ENCODE measurements around the gene TNFRSF19.

Gene TNFRSF19

DNA sequence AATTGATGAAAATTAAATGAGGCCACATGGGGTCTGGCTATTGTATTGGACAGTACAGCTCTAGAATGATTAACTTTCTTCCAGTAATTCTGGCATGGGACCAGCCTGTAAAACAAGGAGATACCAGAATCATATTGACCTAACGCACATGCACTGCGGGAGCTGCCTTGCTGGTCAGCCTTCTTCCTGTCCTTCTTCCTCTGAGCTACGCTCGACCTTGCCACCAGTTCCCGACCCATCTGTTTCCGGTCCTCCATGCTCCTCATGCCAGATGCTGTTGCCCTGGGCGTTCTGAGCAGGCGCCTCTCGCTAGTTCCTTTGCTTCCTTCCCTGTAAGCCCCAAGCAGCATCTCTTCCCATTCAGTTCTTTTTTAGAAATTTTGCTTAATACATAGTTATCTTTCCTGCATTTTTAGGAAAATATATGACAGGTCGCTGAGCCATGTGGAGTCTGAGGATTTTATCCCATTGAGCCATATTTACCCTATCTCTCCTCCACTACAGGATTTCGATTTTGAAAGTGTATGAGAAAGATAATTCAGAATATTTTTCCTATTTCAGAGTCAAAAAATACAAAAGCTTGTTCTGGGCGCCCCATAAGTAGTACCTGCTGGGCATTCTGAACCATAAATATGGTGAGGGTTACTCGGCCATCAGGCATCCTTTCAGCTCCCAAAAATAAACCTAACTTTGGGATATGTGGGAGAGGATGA is 38.6 kb downstream of the TNFRSF19 start:
- DNase-seq, result no peak

DNA sequence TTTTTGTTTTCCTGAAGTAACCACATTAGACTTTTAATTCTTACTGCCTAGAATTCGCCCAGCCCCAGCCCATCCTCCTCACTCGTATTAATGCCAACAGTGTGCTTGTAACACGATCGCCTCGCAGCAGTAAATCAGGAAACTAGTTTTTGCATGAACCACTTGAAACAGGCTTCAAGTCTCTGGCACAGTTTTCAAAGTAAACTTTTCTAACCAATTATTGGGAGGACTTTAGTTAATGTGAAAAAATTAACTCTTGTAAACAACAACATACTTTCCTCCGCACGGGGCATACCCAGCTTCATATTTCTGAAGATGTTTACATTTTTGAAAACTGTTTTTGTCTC is 39.2 kb downstream of the TNFRSF19 start:
- no peak for DNase-seq

DNA sequence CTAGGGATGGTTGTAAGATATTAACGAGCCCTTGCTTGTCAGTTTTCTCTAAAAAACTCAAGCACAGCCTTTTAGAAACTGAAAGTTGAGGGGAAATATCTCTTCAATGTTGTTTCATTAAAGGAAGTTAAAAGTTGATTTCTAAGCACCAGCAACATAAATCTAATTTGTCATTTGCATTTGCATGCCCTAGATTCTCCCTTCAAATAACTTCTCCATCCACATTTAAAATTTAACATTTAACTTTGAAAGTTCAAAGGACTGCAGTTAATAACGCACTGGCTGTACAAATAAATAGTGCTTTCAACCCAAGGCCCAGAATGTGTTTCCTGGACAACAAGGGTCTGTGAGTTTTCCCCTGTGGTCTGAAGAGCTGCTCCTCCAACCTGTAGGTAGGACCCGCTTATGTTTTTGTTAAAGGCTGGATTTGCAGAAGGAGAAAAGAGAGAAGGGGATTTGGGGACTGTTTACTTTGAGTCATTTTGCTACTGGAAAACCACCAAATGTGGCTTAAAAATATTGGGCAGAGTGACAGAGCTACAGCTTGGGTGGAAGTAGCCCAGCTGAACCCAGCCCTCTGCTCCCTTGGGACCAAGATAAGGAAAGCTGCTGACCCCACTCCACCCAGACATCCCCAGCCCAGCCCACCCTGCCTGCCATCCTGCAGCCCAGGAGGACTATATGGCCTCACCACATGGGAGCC is 39.8 kb downstream of the TNFRSF19 start:
- DNase-seq, result no peak

DNA sequence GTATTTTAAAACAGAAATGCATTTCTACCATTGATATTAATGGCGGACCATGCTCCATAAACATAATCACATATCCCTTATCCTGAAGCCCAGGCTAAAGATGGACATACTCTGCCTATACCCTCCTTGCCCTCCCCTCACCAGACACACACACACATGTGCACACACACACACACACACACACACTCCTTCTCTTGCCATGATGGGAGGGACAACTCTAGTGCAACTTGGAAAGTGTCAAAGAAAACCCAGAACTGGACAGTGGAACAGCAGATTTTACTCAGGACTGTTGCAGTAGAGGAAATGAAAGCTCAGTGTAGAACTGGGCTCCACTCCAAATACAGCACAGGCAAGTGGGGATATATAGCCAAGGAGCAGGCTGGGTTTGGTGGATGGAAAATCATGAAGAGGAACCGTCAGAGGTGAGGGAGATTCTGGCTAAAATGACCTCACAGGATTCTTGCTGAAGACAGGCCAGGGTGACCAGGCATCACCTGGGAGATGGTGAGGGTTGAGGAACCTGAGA is 40.8 kb downstream of the TNFRSF19 start:
- no peak for DNase-seq

DNA sequence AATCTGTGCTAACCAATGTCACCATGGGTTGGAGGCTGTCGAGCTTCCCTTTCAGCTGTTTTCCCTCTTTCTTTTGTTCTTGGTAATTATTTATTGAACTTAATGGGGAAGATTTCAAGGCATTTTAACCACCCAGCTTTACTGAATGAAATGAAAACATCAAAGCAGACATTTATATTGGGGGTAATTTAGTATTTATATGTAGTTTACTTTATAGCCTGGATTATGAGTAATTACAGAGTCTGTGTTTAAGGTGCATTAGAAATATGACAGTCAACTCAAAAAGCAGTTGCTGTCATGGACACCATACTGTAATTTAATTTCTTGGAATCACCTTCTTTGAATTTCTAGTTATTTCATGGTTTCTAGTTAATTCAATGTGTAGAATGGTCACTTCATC is 42.0 kb downstream of the TNFRSF19 start:
- no peak for DNase-seq

DNA sequence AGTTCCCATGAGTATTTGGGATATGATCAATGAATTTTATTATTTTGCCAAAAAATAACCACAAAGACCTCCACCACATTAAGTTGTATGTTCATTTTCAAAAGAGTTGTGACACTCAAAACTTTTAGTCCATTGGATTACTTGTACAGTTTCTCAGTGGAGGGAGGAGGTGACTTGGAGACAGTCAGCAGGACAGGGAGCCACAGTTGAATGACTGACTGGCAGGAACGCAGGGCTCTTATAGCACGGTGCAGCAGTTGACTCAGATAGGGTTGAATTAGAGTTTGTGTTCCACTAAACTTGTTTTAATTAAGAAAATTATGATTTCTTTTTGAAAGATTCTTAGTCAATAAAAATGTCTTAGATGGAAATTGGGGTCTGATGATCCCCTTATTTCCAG is 42.5 kb downstream of the TNFRSF19 start:
- DNase-seq, result no peak

DNA sequence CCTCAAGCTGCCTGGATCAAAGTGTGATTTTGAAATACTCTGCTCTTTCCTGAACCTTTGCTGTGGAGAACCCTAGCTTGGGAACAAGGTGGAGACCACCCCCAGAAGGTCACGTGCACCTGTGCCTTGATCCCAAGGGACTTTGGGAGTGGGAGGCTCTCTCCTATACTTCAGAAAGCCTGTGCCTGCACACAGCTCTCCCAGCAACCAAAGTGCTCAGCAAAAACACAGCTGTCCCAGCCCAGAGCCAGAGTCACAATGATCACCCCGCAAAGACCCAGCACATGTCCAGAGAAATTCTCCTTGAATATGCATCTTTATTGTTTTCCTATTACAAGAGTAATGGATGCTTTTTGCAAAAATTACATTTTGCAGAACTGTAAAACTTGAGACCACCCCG is 43.4 kb downstream of the TNFRSF19 start:
- DNase-seq, result no peak

DNA sequence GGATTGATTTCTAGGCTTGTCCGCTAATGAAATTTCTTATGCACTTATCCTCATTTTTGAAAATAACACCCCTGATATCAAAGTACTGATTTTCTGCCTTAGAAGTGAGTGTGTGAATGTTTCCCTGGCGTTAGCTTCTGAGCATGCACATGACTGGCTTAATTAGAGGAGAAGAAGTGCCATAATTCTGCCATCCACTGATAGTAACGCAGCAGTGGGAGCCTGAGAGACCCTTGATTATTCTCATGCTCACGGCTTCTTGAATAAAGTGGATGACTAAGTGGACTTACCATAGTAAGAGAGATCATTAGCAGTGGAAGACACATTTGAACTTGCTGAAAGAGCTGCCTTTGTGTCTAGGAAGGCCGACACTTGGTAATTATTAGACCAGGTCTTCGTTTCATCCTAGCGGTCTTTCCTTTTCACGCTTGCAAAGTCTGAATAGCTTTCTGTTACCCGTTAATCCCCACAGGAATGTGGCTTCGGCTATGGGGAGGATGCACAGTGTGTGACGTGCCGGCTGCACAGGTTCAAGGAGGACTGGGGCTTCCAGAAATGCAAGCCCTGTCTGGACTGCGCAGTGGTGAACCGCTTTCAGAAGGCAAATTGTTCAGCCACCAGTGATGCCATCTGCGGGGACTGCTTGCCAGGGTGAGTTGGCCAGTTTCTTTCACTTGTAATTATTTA is 45.3 kb downstream of the TNFRSF19 start:
- no peak for DNase-seq

DNA sequence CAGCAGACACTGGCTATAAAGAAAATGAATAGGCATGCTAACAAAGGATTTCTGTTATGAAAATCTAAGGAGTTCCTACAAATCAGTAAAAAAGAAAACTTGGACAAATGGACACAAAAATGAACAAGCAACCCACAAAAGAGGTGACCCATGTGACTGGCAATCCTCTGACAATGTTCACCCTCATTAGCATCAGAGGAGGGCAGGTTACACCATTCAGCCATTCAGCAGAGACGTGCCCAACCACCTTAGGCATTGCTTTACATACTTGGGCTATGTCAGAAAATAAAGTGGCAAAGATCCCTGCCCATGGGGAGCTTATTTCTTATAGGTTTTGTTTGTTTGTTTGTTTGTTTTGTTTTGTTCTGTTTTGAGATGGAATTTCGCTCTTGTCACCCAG is 46.0 kb downstream of the TNFRSF19 start:
- DNase-seq, result no peak

DNA sequence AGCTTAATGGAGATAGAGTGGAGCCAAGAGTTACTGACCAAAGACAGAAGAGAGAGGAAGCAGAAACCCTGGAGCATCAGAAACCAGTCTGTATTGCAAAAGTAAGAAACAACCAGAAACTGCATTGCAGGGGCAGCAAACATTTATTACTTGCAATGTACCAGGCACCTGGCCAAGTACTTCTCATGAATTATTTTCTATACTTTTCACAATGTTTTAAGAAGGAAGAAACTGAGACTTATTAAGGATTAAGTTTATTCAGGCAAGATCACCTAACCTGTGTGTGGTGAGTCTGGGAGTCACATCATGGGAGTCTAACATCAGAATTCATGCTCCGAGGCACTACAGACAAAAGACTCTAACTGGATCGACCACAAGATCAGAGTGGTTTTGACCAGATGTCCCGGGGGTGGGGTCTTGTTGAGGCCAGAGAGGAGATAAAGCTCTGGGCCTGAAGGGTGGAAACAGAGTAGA is 47.4 kb downstream of the TNFRSF19 start:
- DNase-seq, result no peak

DNA sequence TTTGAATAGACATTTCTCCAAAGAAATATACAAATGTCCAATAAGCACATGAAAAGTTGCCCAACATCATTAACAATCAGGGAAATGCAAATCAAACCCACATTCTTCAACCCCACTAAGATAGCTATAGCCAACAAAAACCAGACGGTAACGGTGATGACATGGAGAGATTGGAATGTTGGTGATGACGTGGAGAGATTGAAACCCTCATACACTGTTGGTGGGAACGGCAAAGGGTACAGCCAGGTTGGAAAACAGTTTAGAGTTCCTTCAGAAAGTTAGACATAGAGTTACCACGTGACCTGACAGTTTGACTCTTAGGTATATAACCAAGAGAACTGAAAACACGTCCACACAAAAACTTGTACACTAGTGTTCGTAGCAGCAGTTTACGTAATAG is 48.1 kb downstream of the TNFRSF19 start:
- DNase-seq, result no peak

DNA sequence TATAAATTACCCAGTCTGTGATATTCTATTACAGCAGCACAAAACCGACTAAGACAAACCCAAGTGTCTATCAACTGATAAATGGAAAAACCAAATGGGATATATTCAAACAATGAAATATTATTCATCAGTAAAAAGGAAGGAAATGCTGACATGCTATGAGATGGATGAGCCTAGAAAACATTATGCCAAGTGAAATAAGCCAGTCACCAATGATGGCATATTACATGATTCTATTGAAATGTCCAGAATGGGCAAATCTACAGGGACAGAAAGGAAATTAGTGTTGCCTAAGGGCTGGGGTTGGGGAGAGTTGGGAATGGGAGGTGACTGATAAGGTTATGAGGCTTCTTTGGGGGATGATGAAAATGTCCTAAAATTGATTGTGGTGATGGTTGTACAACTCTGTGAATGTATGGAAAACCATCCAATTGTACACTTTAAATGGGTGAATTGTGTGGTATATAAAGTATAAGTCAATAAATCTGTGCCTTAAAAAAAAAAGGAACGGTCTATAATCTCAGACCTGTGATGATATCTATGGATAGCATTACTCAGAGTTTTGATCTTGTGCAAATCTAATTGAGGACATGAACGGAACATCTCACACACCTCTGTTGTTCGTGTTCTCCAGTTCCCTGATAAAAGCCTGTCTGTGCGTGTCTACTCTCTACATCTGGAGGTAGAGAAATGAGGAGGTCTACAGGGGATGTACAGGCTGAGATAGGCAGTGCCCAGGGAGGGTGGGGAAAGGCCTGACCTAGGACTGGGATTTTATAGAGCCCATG is 49.0 kb downstream of the TNFRSF19 start:
- DNase-seq, result no peak

DNA sequence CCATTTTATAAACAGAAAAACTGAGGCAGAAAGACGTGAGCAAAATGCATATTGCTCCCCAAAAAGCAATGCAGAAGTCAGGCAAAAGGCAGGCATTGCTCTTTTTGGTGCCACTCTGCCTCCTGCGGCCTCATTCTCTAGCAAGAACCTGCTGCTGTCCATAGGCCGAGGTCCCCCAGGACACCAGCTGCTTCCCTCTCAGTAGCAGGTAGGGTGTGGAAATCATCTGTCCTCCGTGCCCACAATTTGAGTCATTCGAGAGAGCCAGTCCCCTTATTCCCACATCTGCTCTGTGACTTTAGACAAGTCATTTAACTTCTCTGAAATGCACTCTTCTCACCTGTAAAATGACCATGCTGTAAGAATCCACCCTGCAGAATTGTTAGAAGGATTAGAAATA is 50.0 kb downstream of the TNFRSF19 start:
- DNase-seq, result no peak

DNA sequence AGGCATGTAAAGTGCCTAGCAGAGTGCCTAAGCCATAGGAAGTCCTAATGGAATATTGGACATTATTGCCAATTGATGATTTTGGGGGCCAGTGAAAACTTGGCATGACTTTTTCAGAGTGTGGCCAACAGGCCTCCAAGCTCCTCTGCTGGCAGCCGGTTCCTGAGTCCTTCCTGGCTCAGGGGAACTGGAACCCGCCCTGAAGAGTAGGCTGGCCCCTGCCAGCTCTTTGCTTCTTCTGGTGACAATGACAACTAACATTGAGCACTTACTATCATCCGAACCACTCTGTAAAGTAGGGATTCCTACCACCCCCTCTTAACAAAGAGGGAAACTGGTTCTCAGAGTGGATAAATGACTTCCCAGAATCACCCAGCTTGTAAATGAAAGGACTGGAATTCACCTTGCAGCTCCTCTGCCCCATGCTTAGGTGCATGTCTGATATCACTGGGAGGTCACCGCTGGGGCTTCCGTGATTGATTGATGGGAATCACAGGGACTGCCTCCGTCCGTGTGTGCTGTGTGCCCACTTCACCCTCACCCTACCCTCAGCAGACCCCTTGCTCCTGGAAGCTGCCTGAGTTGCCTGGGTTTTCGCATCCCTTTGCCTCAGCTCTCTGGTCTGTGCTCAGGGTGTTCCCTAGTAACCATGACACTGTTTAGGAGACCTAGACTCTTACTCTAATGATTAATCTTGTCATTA is 50.6 kb downstream of the TNFRSF19 start:
- DNase-seq, result no peak

DNA sequence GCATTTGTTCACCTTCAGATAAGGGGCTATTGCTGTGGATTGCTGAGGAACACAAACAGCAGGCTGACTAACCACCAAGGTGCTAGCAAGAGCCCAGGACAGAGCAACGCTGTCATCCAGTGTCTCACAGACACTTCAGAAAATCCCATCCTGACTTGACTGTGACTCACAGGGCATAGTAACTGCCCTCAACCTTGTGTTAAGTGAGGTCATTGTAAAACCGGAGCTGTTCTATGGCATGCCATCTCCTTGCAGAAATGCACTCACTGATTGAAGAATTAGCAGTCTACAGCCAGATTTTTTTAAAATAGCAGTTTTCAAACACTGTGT is 51.1 kb downstream of the TNFRSF19 start:
- no peak for DNase-seq

DNA sequence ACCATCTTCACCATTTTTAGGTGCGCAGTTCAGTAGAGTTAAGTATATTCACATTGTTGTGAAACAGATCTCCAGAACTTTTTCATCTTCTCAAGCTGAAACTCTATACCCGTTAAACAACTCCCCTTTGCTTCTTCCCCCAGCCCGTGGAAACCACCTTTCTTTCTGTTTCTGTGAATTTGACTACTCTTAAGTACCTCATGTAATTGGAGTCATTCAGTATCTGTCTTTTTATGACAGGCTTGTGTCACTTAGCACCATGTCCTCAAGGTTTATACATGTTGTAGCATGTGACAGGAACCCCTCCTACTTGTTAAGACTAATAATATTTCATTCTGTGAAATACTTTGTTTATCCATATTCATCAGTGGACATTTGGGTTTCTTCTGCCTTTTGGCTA is 52.8 kb downstream of the TNFRSF19 start:
- DNase-seq, result no peak

DNA sequence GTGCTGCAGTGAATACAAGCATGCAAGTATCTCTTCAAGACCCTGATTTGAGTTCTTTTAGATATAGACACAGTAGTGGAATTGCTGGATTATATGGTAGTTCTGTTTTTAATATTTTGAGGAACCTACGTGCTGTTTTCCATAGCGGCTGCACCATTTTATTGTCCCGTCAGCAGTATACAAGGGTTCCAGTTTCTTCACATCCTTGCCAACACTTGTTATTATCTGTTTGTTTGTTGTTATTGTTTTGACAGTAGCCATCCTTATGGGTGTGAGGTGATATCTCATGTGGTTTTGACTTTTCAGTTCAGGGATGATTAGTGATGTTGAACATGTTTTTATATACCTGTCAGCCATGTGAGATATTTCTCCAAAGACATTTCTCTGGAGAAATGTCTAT is 53.2 kb downstream of the TNFRSF19 start:
- DNase-seq, result no peak

DNA sequence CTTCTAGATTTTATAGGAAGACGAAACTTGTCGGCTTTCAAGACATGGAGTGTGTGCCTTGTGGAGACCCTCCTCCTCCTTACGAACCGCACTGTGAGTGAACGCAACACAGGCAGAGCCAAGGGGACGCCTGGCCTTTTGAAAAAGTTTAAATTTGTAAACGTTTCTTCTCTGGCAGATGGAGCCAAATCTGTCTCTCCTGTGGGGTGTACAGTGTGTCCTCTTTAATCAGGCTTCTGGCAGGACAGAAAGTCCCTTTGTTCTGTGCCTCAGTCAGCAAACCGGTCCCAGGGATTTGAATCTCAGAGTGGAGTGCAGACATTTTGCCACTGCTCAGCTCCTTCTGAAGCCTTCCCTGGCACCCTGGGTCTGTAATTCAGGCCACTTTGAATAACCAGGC is 56.5 kb downstream of the TNFRSF19 start:
- DNase-seq, result no peak

DNA sequence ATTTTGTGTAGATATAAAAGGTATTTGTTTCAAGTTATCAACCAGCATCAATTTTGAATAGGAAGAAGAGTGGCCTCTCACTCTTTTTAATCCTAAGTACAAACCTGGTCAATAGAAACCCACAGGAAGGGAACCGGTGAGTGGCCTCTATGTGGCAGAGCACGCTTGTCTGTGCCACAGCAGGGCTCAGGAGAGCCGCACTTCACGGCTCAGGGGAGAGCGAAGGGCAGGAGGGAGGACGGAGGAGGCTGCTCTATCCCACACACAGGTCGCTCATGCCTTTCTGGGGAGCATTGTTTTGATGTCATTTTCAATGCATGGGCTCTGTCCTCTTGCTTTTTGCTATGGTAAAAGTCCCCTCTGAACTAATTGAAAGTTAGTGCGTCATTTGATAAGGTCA is 57.2 kb downstream of the TNFRSF19 start:
- DNase-seq, result no peak

DNA sequence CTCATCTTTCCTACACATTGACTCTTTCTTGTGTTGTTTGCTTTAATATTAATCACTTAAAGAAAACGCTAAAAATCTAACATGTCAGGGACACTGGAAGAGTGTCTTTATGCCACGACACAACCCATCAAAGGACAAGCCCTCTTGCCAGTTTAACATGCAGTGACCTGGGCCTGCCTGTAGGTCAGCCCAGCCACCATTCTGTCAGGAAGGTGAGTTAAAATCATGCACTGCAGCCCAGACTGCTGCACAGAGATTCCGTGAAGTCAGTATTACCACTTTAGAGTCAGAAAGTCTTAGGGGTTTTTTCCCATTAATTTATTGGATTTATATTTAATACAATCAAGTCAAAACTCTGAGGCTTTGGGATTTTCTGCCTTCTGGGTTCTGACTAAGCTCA is 58.0 kb downstream of the TNFRSF19 start:
- no peak for DNase-seq

DNA sequence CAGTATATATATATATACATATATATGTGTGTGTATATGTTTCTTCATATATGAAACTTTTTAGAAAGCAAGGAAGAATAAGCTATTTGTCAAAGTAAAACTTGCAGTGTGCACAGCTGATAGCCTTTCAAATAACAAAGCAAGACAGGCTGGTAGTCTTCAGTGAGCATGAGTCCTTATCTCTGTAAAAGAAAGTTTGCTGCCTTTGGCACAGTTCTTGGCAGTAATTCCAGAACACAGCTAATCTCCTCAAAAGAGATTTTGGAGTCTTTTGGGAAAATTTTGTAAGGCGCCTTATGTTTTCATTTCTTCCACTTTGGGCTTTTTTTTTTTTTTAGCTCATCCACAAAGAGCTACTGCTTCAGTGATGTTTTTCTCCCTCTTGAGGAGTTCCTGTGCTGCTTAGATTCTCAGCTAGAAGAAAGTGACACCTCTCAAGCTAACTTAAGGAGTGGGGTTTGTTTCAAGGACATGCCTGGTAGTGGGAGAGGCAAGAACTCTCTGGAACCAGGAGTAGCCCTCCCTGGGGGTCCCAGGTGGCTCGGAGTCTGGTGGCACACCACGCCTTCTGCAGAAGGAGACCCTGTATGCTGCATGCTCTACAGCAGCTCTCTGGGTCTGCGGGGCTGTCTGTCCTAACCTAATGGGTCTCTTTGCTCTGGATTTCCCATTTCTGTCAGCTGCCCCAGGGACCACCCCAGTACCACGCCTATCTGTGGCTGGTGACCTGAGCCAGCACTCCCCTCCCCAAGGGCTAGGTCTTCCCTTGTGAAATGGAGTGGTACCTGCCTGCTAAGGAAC is 58.8 kb downstream of the TNFRSF19 start:
- DNase-seq, result no peak

Data from CD4-positive, alpha-beta T cell treated with Interleukin-4 for 1 hour (primary cell).